GM19099 (cell line): ENCODE data around the gene ADARB2.

ENCODE experiments used
- POLR2A ChIP-seq: IDR thresholded peaks from 3 replicates; pipeline ENCODE4 v1.6.1; 2011; ENCODE audit warnings: low read depth; ENCODE audit not compliant: insufficient read length; ENCODE audit errors: extremely low read depth

Gene ADARB2

GRCh38 chr10:1295756-1296480, 441.4 kb downstream of the ADARB2 start:
- TF ChIP-seq POLR2A, result no peak

GRCh38 chr10:1294748-1295147, 442.6 kb downstream of the ADARB2 start:
- no peak for TF ChIP-seq POLR2A

- no peak for TF ChIP-seq POLR2A
Measured at GRCh38 chr10:1293636-1294435, 443.5 kb downstream of the ADARB2 start.

GRCh38 chr10:1293157-1293556, 444.2 kb downstream of the ADARB2 start:
- no peak for TF ChIP-seq POLR2A

GRCh38 chr10:1292611-1293031, 444.7 kb downstream of the ADARB2 start:
- TF ChIP-seq POLR2A, result no peak

GRCh38 chr10:1291178-1292090, 445.9 kb downstream of the ADARB2 start:
- TF ChIP-seq POLR2A, result no peak

- TF ChIP-seq POLR2A, result no peak
Measured at GRCh38 chr10:1290071-1290471, 447.3 kb downstream of the ADARB2 start.

GRCh38 chr10:1289591-1289990, 447.7 kb downstream of the ADARB2 start:
- TF ChIP-seq POLR2A, result no peak

- TF ChIP-seq POLR2A, result no peak
Measured at GRCh38 chr10:1287971-1288401, 449.3 kb downstream of the ADARB2 start.

- TF ChIP-seq POLR2A, result no peak
Measured at GRCh38 chr10:1287487-1287886, 449.8 kb downstream of the ADARB2 start.

- no peak for TF ChIP-seq POLR2A
Measured at GRCh38 chr10:1284076-1284475, 453.2 kb downstream of the ADARB2 start.

- TF ChIP-seq POLR2A, result no peak
Measured at GRCh38 chr10:1281405-1281782, 455.9 kb downstream of the ADARB2 start.

GRCh38 chr10:1280466-1281404, 456.6 kb downstream of the ADARB2 start:
- no peak for TF ChIP-seq POLR2A

GRCh38 chr10:1278306-1278705, 459.0 kb downstream of the ADARB2 start:
- no peak for TF ChIP-seq POLR2A
